H1 (cell line): Measurements from ENCODE around the gene TOR1AIP1. TPM values are rescaled to one million over a fixed set of nuclear protein-coding genes. Genes with fewer than 3 reads are reported as not detected.
"Not testable (repeated sequence)": the region's sequence is repeated elsewhere in the genome, so short reads cannot be mapped to it uniquely, and the experiment has no call there.

Experiments used
- CTCF ChIA-PET: fragments of 300-600 bp; sonication (Branson Sonifier 250); formaldehyde crosslinking; loops from one replicate; lab custom pipeline; 2021; ENCODE audit not compliant: partially characterized antibody; lab: Charles Lee
- POLR2A ChIA-PET: fragments of 300-600 bp; sonication (Branson Sonifier 250); formaldehyde crosslinking; loops from one replicate; lab custom pipeline; 2021; ENCODE audit warnings: inconsistent platforms; ENCODE audit not compliant: partially characterized antibody; lab: Charles Lee
- DNase-seq, 2 experiments: peaks; one replicate each; pipeline versions ENCODE4 v3.0.0 to v3.0.0-alpha.2; 2010 to 2022; ENCODE audit warnings: low spot score in 2 of 2, low read depth in 1 of 2, mixed read lengths in 1 of 2
- FAIRE-seq: peaks from 2 replicates; lab custom pipeline; 2011; peaks lifted over from hg19 to GRCh38; lab: Jason Lieb, UNC
- H2AFZ ChIP-seq: 2 replicates; pipeline ENCODE4 v1.8.1; 2012; ENCODE audit warnings: low read length, inconsistent platforms
- H2AK5ac ChIP-seq: 2 replicates; pipeline ENCODE4 v1.6.1; 2013; ENCODE audit warnings: low read depth, low read length
- H2BK120ac ChIP-seq: replicated peaks from 2 replicates; pipeline ENCODE3; 2013; ENCODE audit warnings: low read depth, low read length, inconsistent platforms
- H2BK12ac ChIP-seq: 2 replicates; pipeline ENCODE4 v1.6.1; 2013; ENCODE audit warnings: low read depth, low read length
- H2BK15ac ChIP-seq: 2 replicates; pipeline ENCODE4 v1.6.1; 2013; ENCODE audit warnings: low read length
- H2BK20ac ChIP-seq: 2 replicates; pipeline ENCODE4 v1.6.1; 2013; ENCODE audit warnings: low read length
- H2BK5ac ChIP-seq: 2 replicates; pipeline ENCODE4 v1.6.1; 2013; ENCODE audit warnings: low read depth, low read length
- H3K14ac ChIP-seq: 2 replicates; pipeline ENCODE4 v1.6.1; 2013; ENCODE audit warnings: inconsistent platforms; ENCODE audit not compliant: insufficient read length
- H3K18ac ChIP-seq: 2 replicates; pipeline ENCODE4 v1.6.1; 2013; ENCODE audit warnings: low read length; ENCODE audit errors: extremely low read depth
- H3K23ac ChIP-seq: 2 replicates; pipeline ENCODE4 v1.6.1; 2013; ENCODE audit warnings: inconsistent platforms; ENCODE audit not compliant: insufficient read length
- H3K23me2 ChIP-seq: 2 replicates; pipeline ENCODE4 v1.6.1; 2013; ENCODE audit warnings: low read depth, low read length
- H3K27ac ChIP-seq: 2 replicates; pipeline ENCODE4 v1.6.1; 2011; ENCODE audit warnings: low read depth, low read length, inconsistent platforms
- H3K27me3 ChIP-seq, 4 experiments: replicated peaks in 1 of 4; 1 replicate in 1 of 4; 2 replicates in 3 of 4; pipeline versions ENCODE4 v1.6.1 to v1.8.1; 2011 to 2013; ENCODE audit warnings: low read length in 3 of 4, mild to moderate bottlenecking in 3 of 4, inconsistent platforms in 2 of 4, mixed read lengths in 2 of 4, moderate library complexity in 1 of 4; ENCODE audit not compliant: control insufficient read depth in 3 of 4, insufficient read depth in 3 of 4; ENCODE audit errors: extremely low read depth in 1 of 4
- H3K36me3 ChIP-seq, 4 experiments: 2 replicates each; pipeline versions ENCODE4 v1.6.1 to v1.8.1; 2011 to 2013; ENCODE audit warnings: mild to moderate bottlenecking in 4 of 4, low read length in 3 of 4, moderate library complexity in 2 of 4, control low read depth in 1 of 4, inconsistent platforms in 1 of 4; ENCODE audit not compliant: insufficient read depth in 4 of 4, control insufficient read depth in 2 of 4
- H3K4ac ChIP-seq: replicated peaks from 2 replicates; pipeline ENCODE3; 2013; ENCODE audit warnings: low read length, low read depth, mixed read lengths, inconsistent platforms; ENCODE audit not compliant: insufficient read length
- H3K4me1 ChIP-seq, 4 experiments: replicated peaks in 1 of 4; 1 replicate in 1 of 4; 2 replicates in 3 of 4; pipeline versions ENCODE4 v1.6.1 to v1.8.1; 2011 to 2013; ENCODE audit warnings: low read length in 3 of 4, inconsistent platforms in 2 of 4, mixed read lengths in 1 of 4; ENCODE audit not compliant: insufficient read depth in 4 of 4, control insufficient read depth in 3 of 4
- H3K4me2 ChIP-seq, 2 experiments: 2 replicates each; pipeline versions ENCODE4 v1.6.1 to v1.8.1; 2011 to 2013; ENCODE audit warnings: low read depth in 2 of 2, low read length in 2 of 2, control low read depth in 1 of 2, inconsistent platforms in 1 of 2, mild to moderate bottlenecking in 1 of 2; ENCODE audit not compliant: insufficient read depth in 1 of 2
- H3K4me3 ChIP-seq, 4 experiments: fragments of 200-600, 300-600 bp in 1 of 4; sonication (generic), shearing (Covaris generic), sonication (Bioruptor Twin) in 1 of 4; 2 replicates each; pipeline versions ENCODE4 v1.5.1 to v1.8.1; 2011 to 2016; ENCODE audit warnings: low read length in 4 of 4, low read depth in 3 of 4, control low read depth in 2 of 4, inconsistent platforms in 2 of 4, mild to moderate bottlenecking in 2 of 4, mixed read lengths in 1 of 4, moderate library complexity in 1 of 4; ENCODE audit not compliant: insufficient read depth in 2 of 4; ENCODE audit errors: extremely low read depth in 1 of 4
- H3K56ac ChIP-seq: replicated peaks from 2 replicates; pipeline ENCODE3; 2013; ENCODE audit warnings: low read depth, mild to moderate bottlenecking, mixed read lengths, low read length, inconsistent platforms; ENCODE audit not compliant: insufficient read length
- H3K79me1 ChIP-seq: 2 replicates; pipeline ENCODE4 v1.6.1; 2013; ENCODE audit warnings: low read depth, low read length, control low read depth
- H3K79me2 ChIP-seq, 2 experiments: 2 replicates each; pipeline versions ENCODE4 v1.6.1 to v1.8.1; 2012 to 2013; ENCODE audit warnings: low read length in 2 of 2, mild to moderate bottlenecking in 2 of 2, inconsistent platforms in 1 of 2; ENCODE audit not compliant: insufficient read depth in 2 of 2, control insufficient read depth in 1 of 2
- H3K9ac ChIP-seq, 4 experiments: replicated peaks in 1 of 4; 1 replicate in 1 of 4; 2 replicates in 3 of 4; pipeline versions ENCODE4 v1.6.1 to v1.8.1; 2011 to 2013; ENCODE audit warnings: low read depth in 3 of 4, low read length in 3 of 4, control low read depth in 2 of 4, mild to moderate bottlenecking in 2 of 4, moderate library complexity in 2 of 4, inconsistent platforms in 1 of 4; ENCODE audit errors: extremely low read depth in 1 of 4
- H3K9me3 ChIP-seq, 2 experiments: 2 replicates each; pipeline versions ENCODE4 v1.6.1 to v1.8.1; 2012 to 2013; ENCODE audit warnings: mild to moderate bottlenecking in 2 of 2, moderate library complexity in 2 of 2, control low read depth in 1 of 2, inconsistent platforms in 1 of 2, low read depth in 1 of 2, low read length in 1 of 2, mixed read lengths in 1 of 2; ENCODE audit not compliant: insufficient read depth in 2 of 2
- H4K20me1 ChIP-seq, 2 experiments: replicated peaks in 1 of 2; 2 replicates each; pipeline versions ENCODE3 to v1.8.1; 2011 to 2013; ENCODE audit warnings: inconsistent platforms in 2 of 2, low read length in 2 of 2, mild to moderate bottlenecking in 1 of 2; ENCODE audit not compliant: insufficient read depth in 2 of 2, control insufficient read depth in 1 of 2
- H4K5ac ChIP-seq: 2 replicates; pipeline ENCODE4 v1.6.1; 2013; ENCODE audit warnings: low read length, low read depth, mixed read lengths, inconsistent platforms; ENCODE audit not compliant: insufficient read length
- H4K8ac ChIP-seq: 2 replicates; pipeline ENCODE4 v1.8.0; 2013; ENCODE audit warnings: mild to moderate bottlenecking, moderate library complexity, low read length, inconsistent platforms; ENCODE audit not compliant: insufficient read depth; ENCODE audit errors: extremely low read depth
- H4K91ac ChIP-seq: replicated peaks from 2 replicates; pipeline ENCODE3; 2013; ENCODE audit warnings: low read length, mixed read lengths, inconsistent platforms; ENCODE audit not compliant: insufficient read length
- WGBS, 2 experiments: shearing (Covaris generic) in 1 of 2; methylation state at CpG; one replicate each; pipeline versions ENCODE4 v1.1.6 to v1.1.7; 2013 to 2015; ENCODE audit warnings: low lambda C conversion rate in 2 of 2, mixed read lengths in 2 of 2, inconsistent platforms in 1 of 2, low coverage in 1 of 2, missing lambda C conversion rate in 1 of 2; ENCODE audit not compliant: insufficient replicate concordance in 2 of 2, insufficient coverage in 1 of 2, insufficient read length in 1 of 2; ENCODE audit errors: extremely low coverage in 1 of 2, missing lambda C conversion rate in 1 of 2; 5-methylcytosine and 5-hydroxymethylcytosine counted together
- polyA plus RNA-seq, 7 experiments: library from polyadenylated mRNA; depleted of rRNA in 3 of 7; stranded (reverse) in 5 of 7; unstranded in 2 of 7; fragments of >200 nt in 5 of 7; fragments of 200-250 nt in 2 of 7; gene quantifications; 1 replicate in 5 of 7; 2 replicates in 1 of 7; 4 replicates in 1 of 7; pipeline versions ENCODE4 v1.2.1 to v1.2.3, GENCODE V29; 2011 to 2013; ENCODE audit warnings: missing spikeins in 2 of 7, mixed read lengths in 2 of 7
- total RNA-seq: library from RNA; stranded (reverse); fragmentation: NEBNext Ultra II Directional; extraction: Animal tissue kit (Norgen Biotek cat#: 25700); gene quantifications from 2 replicates; pipeline ENCODE4 v1.2.1, GENCODE V29; 2021

TOR1AIP1 gene
- total and polyA plus RNA-seq, 2 of the 8 experiments (the other 6 are each of a cell fraction or from before 2014, with no cell fraction given): 5.7 to 22.8 TPM

DNA sequence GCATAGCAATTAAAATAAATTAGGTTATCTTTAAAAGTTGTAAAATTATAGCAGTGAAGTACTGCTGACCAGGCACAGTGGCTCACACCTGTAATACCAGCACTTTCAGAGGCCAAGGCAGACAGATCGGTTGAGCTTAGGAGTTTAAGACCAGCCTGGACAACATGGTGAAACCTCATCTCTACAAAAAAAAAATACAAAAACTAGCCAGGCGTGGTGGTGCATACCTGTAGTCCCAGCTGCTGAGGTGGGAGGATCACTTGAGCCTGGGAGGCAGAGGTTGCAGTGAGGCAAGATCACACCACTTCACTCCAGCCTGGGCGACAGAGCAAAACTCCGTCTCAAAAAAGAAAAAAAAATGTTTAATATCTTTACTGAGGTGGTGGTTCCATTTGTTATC is 26.3 kb upstream of the TOR1AIP1 start:
- H3K23me2 ChIP-seq, H2AFZ ChIP-seq, H4K91ac ChIP-seq, H2BK120ac ChIP-seq, H3K27me3 ChIP-seq, H2BK20ac ChIP-seq, H3K4me1 ChIP-seq, H2BK15ac ChIP-seq, H2BK5ac ChIP-seq, H3K9ac ChIP-seq, POLR2A ChIA-PET, H2BK12ac ChIP-seq, H3K9me3 ChIP-seq, H3K23ac ChIP-seq, H4K8ac ChIP-seq, H2AK5ac ChIP-seq, H3K4me3 ChIP-seq, FAIRE-seq, H4K5ac ChIP-seq, H3K4ac ChIP-seq, H3K14ac ChIP-seq, DNase-seq, H3K56ac ChIP-seq, H3K79me2 ChIP-seq, H3K4me2 ChIP-seq, H4K20me1 ChIP-seq, H3K79me1 ChIP-seq, H3K27ac ChIP-seq, H3K18ac ChIP-seq, CTCF ChIA-PET: not testable (repeated sequence)
- H3K36me3 ChIP-seq: peaks cover 0 to 18% (median 3%) of the 10 kb centered on the region in 4 experiments; a peak in 7 of 8 replicates
- WGBS, 2 experiments: 88% methylated on average over 4 of the region's 4 CpGs; no CpG with 5 or more reads in 1 of the 2 experiments
